ENCODE data around the gene NBPF6.
"Not testable (repeated sequence)": the region's sequence is repeated elsewhere in the genome, so short reads cannot be mapped to it uniquely, and the experiment has no call there.

Gene NBPF6

DNA sequence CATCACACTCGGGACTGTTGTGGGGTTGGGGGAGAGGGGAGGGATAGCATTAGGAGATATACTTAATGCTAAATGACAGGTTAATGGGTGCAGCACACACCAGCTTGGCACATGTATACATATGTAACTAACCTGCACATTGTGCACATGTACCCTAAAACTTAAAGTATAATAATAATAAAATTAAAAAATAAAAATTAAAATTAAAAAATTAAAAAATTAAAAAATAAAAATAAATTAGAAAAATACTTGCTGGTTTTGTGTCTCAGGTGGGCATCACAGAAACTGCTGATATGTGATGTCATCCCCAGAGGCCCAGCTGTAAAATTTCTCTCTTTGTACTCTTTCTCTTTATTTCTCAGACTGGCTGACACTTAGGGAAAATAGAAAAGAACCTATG is 44.9 kb downstream of the NBPF6 start:
- H3K4me3 ChIP-seq (ENCODE audit: insufficient read depth, low read depth, low read length, poor library complexity, severe bottlenecking); H3K27me3 ChIP-seq (replicated peaks; ENCODE audit: control insufficient read depth, insufficient read depth, low read length, poor library complexity, severe bottlenecking); H3K27ac ChIP-seq (ENCODE audit: insufficient read depth, low read length, poor library complexity, severe bottlenecking); H3K9me3 ChIP-seq (ENCODE audit: control insufficient read depth, low read length); H3K4me1 ChIP-seq (ENCODE audit: control insufficient read depth, insufficient read depth, low read length, poor library complexity, severe bottlenecking); H3K36me3 ChIP-seq (ENCODE audit: control insufficient read depth, insufficient read depth, low read length); DNase-seq: not testable (repeated sequence)

DNA sequence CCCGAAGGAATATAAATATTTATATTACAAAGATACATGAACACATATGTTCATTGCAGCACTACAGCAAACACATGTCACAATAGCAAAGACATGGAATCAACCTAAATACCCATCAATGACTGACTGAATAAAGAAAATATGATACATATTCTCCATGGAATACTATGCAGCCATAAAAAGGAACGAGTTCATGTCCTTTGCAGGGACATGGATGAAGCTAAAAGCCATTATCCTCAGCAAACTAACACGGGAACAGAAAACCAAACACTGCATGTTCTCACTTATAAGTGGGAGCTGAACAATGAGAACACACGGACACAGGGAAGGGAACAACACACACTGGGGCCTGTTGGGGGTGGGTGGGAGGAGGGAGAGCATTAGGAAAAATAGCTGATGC is 46.7 kb downstream of the NBPF6 start:
- H3K27me3 ChIP-seq (replicated peaks; ENCODE audit: control insufficient read depth, insufficient read depth, low read length, poor library complexity, severe bottlenecking); DNase-seq; H3K4me1 ChIP-seq (ENCODE audit: control insufficient read depth, insufficient read depth, low read length, poor library complexity, severe bottlenecking); H3K27ac ChIP-seq (ENCODE audit: insufficient read depth, low read length, poor library complexity, severe bottlenecking); H3K4me3 ChIP-seq (ENCODE audit: insufficient read depth, low read depth, low read length, poor library complexity, severe bottlenecking); H3K9me3 ChIP-seq (ENCODE audit: control insufficient read depth, low read length); H3K36me3 ChIP-seq (ENCODE audit: control insufficient read depth, insufficient read depth, low read length): not testable (repeated sequence)

DNA sequence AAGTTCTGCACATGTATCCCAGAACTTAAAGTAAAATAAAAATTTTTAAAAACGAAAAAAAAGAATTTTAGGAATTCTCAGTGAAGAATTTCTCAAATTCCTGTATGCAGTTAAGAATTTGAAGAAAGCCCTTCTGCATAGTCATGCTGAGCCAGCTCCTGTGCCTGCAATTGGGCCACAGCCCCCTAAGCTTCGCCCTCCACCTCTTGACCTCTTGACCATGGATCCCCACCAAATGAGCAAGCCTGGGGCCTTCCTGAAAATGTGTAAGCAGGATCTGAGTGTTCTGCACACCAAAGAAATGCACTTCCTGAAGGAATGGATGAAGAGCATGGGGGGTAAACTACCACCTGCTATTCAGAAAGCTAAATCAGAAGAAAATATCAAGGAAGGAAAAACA is 52.0 kb downstream of the NBPF6 start:
- peaks cover 2% of the 10 kb centered on the region for H3K27me3 ChIP-seq (replicated peaks; ENCODE audit: control insufficient read depth, insufficient read depth, low read length, poor library complexity, severe bottlenecking)
- peaks cover 12% of the 10 kb centered on the region for H3K4me1 ChIP-seq (ENCODE audit: control insufficient read depth, insufficient read depth, low read length, poor library complexity, severe bottlenecking)
- H3K4me3 ChIP-seq (ENCODE audit: insufficient read depth, low read depth, low read length, poor library complexity, severe bottlenecking), result no peak overlapping the region
- no peaks in the 10 kb centered on the region for H3K36me3 ChIP-seq (ENCODE audit: control insufficient read depth, insufficient read depth, low read length)
- H3K27ac ChIP-seq (ENCODE audit: insufficient read depth, low read length, poor library complexity, severe bottlenecking), result no peak overlapping the region
- no peak for DNase-seq
- H3K9me3 ChIP-seq (ENCODE audit: control insufficient read depth, low read length), result no peaks in the 10 kb centered on the region

DNA sequence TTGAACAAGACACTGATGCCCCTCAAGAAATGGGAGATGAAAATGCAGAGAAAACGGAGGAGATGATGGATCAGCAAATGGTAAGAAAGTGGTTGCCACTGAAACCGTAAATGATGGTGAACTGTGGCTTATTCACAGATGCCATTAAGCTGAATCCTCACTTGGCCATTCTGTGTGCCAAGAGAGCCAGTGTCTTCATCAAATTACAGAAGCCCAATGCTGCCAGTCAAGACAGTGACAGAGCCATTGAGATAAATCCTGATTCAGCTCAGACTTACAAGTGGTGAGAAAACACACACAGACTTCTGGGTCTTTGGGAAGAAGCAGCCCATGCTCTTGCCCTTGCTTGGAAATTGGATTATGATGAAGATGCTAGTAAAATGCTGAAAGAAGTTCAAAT is 52.5 kb downstream of the NBPF6 start:
- Histone ChIP-seq H3K27ac (ENCODE audit: insufficient read depth, low read length, poor library complexity, severe bottlenecking) (no peak overlapping the region), H3K36me3 (ENCODE audit: control insufficient read depth, insufficient read depth, low read length) (no peaks in the 10 kb centered on the region), H3K27me3 (replicated peaks; ENCODE audit: control insufficient read depth, insufficient read depth, low read length, poor library complexity, severe bottlenecking) (peaks cover 2% of the 10 kb centered on the region), H3K9me3 (ENCODE audit: control insufficient read depth, low read length) (no peaks in the 10 kb centered on the region), H3K4me1 (ENCODE audit: control insufficient read depth, insufficient read depth, low read length, poor library complexity, severe bottlenecking) (peaks cover 12% of the 10 kb centered on the region), H3K4me3 (ENCODE audit: insufficient read depth, low read depth, low read length, poor library complexity, severe bottlenecking) (no peak overlapping the region)
- DNase-seq, result no peak

DNA sequence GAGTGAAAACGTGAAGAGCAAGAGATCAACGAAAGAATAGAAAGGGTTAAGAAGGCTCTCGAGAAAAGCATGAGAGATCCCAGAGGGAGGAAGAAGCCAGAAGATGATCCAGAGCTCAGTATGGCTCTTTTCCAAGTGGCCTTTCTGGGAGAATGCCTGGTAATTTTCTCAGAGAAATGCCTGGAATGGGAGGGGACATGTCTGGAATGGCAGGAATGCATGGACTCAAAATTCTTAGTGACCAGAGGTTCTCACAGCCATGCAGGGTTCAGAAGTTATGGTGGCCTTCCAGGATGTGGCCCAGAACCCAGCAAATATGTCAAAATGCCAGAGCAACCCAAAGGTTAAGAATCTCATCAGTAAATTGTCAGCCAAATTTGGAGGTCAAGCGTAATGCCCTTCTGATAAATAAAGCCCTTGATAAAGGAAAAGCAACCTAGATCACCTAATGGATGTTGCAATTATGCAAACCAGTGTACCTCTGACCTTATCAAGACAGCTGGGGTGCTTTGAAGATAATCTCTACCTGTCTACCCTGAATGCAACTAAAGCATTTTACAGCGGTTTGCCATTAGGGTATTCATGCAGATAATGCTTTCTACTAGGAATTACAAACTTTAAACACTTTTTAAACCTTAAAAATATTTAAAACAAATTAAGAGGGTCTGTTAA is 53.1 kb downstream of the NBPF6 start:
- Histone ChIP-seq H3K27ac (ENCODE audit: insufficient read depth, low read length, poor library complexity, severe bottlenecking) (no peak overlapping the region), H3K36me3 (ENCODE audit: control insufficient read depth, insufficient read depth, low read length) (no peaks in the 10 kb centered on the region), H3K4me3 (ENCODE audit: insufficient read depth, low read depth, low read length, poor library complexity, severe bottlenecking) (no peak overlapping the region), H3K4me1 (ENCODE audit: control insufficient read depth, insufficient read depth, low read length, poor library complexity, severe bottlenecking) (peaks cover 12% of the 10 kb centered on the region), H3K9me3 (ENCODE audit: control insufficient read depth, low read length) (no peaks in the 10 kb centered on the region), H3K27me3 (replicated peaks; ENCODE audit: control insufficient read depth, insufficient read depth, low read length, poor library complexity, severe bottlenecking) (peaks cover 5% of the 10 kb centered on the region)
- no peak for DNase-seq

DNA sequence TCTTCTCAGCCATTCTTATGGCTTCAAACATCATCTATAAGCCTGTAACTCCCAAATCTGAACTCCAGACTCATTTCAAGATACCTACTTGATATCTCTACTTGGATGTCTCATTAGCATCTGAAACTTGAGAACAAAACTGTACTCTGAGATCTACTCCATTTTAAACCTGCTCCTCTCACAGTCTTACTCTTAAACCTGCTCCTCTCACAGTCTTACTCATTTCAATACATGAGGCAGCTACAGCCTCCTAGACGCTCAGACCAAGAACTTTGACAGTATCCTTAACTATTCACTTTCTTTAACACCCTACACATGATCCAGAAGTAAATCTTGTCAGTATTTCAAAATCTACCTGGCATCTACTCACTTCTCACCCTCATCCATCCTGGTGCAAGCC is 54.3 kb downstream of the NBPF6 start:
- no peak for DNase-seq
- peaks cover 12% of the 10 kb centered on the region for H3K4me1 ChIP-seq (ENCODE audit: control insufficient read depth, insufficient read depth, low read length, poor library complexity, severe bottlenecking)
- H3K4me3 ChIP-seq (ENCODE audit: insufficient read depth, low read depth, low read length, poor library complexity, severe bottlenecking), result no peak overlapping the region

DNA sequence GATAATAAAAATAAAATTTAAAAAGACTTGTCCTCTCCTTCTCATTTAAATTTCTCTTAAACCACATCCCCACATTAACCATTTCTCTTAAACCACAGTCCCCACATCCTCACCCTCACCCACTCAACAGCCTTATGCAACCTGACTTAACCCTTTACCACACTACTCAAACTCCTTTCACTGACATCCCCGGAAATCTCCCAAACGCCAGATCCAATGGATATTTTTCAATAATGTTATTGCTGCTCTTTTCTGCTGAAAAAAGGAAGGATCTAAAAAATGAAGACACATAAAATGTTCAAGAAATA is 55.6 kb downstream of the NBPF6 start:
- Histone ChIP-seq H3K4me3 (ENCODE audit: insufficient read depth, low read depth, low read length, poor library complexity, severe bottlenecking) (peak overlapping the region; percentile 1), H3K9me3 (ENCODE audit: control insufficient read depth, low read length) (no peaks in the 10 kb centered on the region), H3K4me1 (ENCODE audit: control insufficient read depth, insufficient read depth, low read length, poor library complexity, severe bottlenecking) (peaks cover 12% of the 10 kb centered on the region), H3K36me3 (ENCODE audit: control insufficient read depth, insufficient read depth, low read length) (no peaks in the 10 kb centered on the region), H3K27me3 (replicated peaks; ENCODE audit: control insufficient read depth, insufficient read depth, low read length, poor library complexity, severe bottlenecking) (peaks cover 5% of the 10 kb centered on the region), H3K27ac (ENCODE audit: insufficient read depth, low read length, poor library complexity, severe bottlenecking) (no peak overlapping the region)
- DNase-seq, result no peak

More for the DNA sequence above, 54.3 kb downstream of the NBPF6 start:
- Histone ChIP-seq H3K9me3 (ENCODE audit: control insufficient read depth, low read length) (no peaks in the 10 kb centered on the region), H3K27ac (ENCODE audit: insufficient read depth, low read length, poor library complexity, severe bottlenecking) (no peak overlapping the region), H3K27me3 (replicated peaks; ENCODE audit: control insufficient read depth, insufficient read depth, low read length, poor library complexity, severe bottlenecking) (peaks cover 5% of the 10 kb centered on the region), H3K36me3 (ENCODE audit: control insufficient read depth, insufficient read depth, low read length) (no peaks in the 10 kb centered on the region)

DNA sequence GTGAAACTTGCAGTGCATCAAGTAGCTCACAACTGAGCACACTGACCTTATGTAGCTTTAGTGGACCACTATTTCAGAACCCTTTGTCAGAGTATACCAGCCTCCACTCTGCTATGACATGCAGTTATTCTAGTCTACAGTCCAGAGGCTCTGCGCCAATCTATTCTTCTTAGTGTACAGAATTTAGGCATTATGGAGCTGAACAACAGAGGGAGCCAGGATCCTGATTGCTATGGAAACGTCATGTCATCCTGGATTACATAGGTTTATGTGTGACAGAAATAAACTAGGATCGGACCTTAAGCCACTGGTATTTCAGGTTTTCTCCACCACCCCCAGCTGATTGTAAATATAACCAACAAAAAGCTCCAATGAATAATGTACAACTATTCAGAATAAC is 61.6 kb downstream of the NBPF6 start:
- H3K27ac ChIP-seq (ENCODE audit: insufficient read depth, low read length, poor library complexity, severe bottlenecking), result no peak overlapping the region
- H3K4me3 ChIP-seq (ENCODE audit: insufficient read depth, low read depth, low read length, poor library complexity, severe bottlenecking), result no peak overlapping the region
- no peaks in the 10 kb centered on the region for H3K36me3 ChIP-seq (ENCODE audit: control insufficient read depth, insufficient read depth, low read length)
- no peak for DNase-seq
- no peaks in the 10 kb centered on the region for H3K4me1 ChIP-seq (ENCODE audit: control insufficient read depth, insufficient read depth, low read length, poor library complexity, severe bottlenecking)
- H3K9me3 ChIP-seq (ENCODE audit: control insufficient read depth, low read length), result no peaks in the 10 kb centered on the region
- H3K27me3 ChIP-seq (replicated peaks; ENCODE audit: control insufficient read depth, insufficient read depth, low read length, poor library complexity, severe bottlenecking), result peaks cover 3% of the 10 kb centered on the region

DNA sequence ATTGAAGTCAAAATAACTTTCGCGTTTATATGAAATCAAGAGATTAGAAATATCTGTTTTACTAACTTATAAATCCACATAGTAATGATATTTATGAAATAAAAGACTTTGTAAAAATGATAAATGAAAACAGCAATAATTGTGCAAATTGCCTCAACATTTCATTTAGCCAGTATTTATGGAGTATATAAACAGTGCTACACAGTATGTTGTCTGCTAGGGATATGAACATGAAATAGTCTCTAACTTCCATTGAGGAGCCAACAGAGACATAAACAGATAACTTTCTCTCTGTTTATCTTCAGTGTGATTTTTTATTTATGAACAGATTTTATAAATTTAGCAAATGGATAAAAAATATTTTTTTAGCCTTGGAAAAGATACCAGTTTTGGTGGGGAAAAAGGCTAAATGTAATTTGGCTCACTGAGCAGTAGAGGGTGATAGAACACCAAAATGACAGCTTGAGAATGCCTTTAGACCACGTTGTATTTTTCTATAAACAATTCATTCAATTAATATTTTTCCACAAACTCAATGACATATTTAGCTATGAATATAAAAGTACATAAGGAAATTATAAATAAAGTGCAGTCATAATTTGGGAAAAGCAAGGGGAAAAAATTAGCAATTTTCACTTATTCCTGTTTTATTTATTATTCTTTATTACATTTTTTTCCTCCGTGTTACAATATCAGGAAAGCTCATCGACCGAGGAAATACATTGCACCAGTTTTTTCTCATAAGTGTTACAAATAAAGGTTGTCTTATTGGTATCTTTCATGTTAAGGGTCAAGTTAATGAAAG is 62.3 kb downstream of the NBPF6 start:
- no peaks in the 10 kb centered on the region for H3K36me3 ChIP-seq (ENCODE audit: control insufficient read depth, insufficient read depth, low read length)
- H3K27ac ChIP-seq (ENCODE audit: insufficient read depth, low read length, poor library complexity, severe bottlenecking), result no peak overlapping the region
- no peaks in the 10 kb centered on the region for H3K9me3 ChIP-seq (ENCODE audit: control insufficient read depth, low read length)
- no peak overlapping the region for H3K4me3 ChIP-seq (ENCODE audit: insufficient read depth, low read depth, low read length, poor library complexity, severe bottlenecking)
- no peaks in the 10 kb centered on the region for H3K4me1 ChIP-seq (ENCODE audit: control insufficient read depth, insufficient read depth, low read length, poor library complexity, severe bottlenecking)
- H3K27me3 ChIP-seq (replicated peaks; ENCODE audit: control insufficient read depth, insufficient read depth, low read length, poor library complexity, severe bottlenecking), result peaks cover 3% of the 10 kb centered on the region
- no peak for DNase-seq

DNA sequence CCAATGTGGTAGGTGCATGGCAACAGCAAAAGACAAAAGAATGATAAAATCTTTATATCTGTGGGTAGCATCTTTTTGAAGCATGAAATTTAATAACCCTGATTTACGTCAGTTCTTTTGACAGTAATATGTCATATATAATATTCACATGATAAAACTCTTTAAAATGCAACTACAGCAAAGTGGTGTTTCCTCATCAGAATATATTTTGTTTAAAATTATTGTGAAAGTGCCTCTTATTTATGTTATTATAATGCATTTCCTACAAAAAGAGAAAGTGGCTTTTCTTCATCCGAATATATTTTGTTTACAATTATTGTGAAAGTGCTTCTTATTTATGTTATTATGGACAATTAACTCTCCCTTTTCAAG is 62.9 kb downstream of the NBPF6 start:
- H3K4me1 ChIP-seq (ENCODE audit: control insufficient read depth, insufficient read depth, low read length, poor library complexity, severe bottlenecking), result no peaks in the 10 kb centered on the region
- DNase-seq, result no peak
- H3K36me3 ChIP-seq (ENCODE audit: control insufficient read depth, insufficient read depth, low read length), result no peaks in the 10 kb centered on the region

More for the DNA sequence above, 62.9 kb downstream of the NBPF6 start:
- Histone ChIP-seq H3K9me3 (ENCODE audit: control insufficient read depth, low read length) (no peaks in the 10 kb centered on the region), H3K27ac (ENCODE audit: insufficient read depth, low read length, poor library complexity, severe bottlenecking) (no peak overlapping the region), H3K4me3 (ENCODE audit: insufficient read depth, low read depth, low read length, poor library complexity, severe bottlenecking) (no peak overlapping the region), H3K27me3 (replicated peaks; ENCODE audit: control insufficient read depth, insufficient read depth, low read length, poor library complexity, severe bottlenecking) (peaks cover under 1% of the 10 kb centered on the region)

Measured in effector memory CD4-positive, alpha-beta T cell (primary cell).